Measurements from ENCODE around the gene CD44.

CD44 gene

DNA sequence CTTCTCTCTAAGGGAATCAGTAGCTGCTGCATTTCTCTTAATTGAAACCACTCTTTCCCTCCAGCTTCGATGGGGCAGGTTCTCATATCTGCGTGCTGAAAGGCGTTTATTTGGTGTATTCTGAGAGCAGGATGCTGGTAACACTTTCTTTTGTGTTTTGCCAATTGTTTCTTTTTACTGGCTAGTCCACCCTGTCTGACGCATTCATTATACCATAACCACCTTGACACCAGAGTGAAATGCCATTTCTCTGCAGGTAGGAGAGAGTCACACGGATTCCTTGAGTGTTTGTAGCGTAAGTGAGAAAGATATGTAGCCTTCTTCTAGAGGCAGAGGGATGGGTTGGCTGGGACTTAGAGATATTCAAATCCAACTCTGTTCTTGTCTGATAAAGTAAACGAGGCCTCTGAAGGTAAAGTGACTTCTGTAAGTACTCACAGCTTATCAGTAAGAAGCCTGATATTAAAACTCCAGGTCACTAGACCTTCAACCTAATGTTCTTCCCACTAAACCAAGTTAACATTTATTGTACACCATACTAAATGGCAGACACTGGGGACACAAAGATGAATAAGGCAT, 21.4 kb downstream of the CD44 start:
- no peak for DNase-seq

DNA sequence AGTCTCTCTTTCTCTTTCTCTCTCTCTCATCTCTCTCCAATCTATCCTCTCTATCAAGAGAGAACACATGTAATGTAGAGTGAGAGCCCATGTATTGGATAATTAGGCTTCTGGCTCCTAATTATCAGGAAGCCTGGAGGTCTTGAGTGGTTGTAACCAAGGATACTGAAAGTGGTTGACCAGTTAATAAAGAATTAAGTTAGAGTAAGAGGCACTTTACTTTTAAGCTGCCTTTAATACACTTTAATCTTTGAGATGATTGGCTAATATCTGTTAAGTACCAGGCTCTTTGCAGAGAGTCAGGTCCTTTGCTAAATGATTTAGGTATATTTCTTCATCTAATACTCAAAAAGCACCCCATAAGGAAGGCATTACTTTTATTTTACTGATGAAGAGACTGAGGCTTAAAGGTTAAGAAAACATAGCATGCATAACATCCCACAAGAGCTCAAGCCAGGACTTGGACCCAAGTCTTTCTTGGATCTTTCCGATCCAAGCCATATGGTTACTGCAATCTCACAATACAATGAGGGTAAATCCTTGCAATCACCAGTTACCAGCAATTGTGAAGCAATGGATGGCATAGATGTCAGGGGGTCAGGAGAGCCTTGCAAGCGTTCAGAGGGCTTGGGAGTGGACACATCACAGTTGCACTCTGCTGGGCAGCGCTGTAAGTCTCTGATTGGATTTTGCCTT, 22.1 kb downstream of the CD44 start:
- DNase-seq = no peak

GRCh38 chr11:35162745-35163144, 23.8 kb downstream of the CD44 start:
- no peak for DNase-seq

- no peak for DNase-seq
Observed at GRCh38 chr11:35163209-35163608, 24.2 kb downstream of the CD44 start.

DNA sequence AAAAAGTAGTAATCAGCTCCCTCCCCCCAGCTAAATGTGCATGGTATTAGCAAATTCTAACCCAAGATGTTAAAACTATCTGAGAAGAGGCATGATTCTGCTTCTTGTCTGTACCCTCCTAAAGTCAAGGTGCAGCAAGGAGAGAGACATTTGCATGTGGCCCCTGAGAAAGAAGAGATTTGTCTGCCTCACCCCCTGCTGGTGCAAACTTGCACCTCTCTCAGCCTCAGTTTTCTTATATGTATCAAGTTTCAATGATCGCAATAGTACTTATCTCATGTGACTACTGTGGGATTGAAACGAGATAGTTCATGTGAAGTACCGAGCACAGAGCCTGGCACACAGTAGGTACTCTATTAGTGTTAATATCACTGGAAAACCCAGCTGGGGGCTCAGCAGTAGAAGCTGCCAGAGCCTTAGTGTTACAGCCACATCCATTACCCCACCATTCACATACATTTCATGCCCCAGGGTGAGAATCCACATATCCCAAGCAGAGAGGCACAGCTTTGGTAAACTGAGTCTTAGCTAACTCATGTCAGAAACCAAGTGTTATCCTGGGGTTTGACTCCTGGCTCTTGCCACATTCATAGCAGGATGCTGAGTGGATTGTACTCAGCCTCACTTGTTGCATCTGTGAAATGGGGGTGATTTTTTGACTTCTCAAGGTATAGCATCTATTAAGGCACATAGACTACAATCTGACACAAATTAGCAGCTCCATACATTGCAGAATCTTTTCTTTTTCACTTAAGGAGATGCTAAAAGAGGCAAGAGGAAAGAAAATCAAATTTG, 24.9 kb downstream of the CD44 start:
- no peak for DNase-seq

GRCh38 chr11:35165030-35165422, 26.1 kb downstream of the CD44 start:
- DNase-seq = peak; percentile 71

GRCh38 chr11:35165423-35166368, 26.7 kb downstream of the CD44 start:
- peak; percentile 80 for DNase-seq

DNA sequence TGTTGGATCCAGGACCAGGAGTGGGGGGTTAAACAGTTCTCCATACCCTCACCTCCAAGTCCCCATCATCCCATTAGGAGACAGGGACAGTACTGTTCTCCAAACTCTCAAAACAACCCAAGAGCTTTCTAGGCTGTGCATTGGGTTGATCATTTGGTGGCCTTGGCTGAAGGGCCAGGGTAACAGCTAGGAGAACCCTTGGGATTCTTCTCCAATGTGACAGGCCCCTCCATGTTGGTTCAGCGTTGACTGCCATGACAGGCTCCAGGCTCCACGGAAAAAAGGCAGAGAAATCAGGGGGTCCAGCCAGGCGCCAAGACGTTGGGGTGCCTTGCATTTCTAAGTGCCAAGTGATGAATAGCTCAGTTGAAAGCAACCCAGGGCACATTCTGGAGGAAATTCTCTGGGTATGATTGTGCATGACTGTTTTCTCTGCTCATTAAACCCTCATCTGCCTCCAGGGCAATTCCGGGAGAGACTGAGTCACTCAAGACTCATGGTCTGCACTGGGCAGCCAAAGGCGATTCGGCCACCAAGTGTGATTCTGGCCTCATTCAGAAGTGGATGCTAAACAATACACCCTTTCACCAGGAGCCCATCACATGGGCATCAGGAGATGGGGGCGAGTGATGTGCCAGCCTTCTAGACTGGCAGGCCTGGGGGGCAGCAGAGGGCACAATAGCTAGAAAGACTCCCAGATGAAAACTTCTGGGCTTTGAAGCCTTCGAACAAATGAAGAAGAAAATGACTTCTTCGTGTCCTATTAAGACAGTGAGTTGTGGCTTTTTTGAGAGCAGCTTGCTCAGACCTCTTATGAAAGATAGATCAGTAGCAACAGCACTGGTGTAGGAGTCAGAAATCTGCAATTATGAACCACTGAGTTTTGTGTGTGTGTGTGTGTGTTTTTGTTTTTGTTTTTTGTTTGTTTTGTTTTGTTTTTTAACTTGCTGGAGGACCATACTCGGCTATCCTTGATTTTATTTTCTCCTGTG, 27.7 kb downstream of the CD44 start:
- DNase-seq = peak; percentile 85

DNA sequence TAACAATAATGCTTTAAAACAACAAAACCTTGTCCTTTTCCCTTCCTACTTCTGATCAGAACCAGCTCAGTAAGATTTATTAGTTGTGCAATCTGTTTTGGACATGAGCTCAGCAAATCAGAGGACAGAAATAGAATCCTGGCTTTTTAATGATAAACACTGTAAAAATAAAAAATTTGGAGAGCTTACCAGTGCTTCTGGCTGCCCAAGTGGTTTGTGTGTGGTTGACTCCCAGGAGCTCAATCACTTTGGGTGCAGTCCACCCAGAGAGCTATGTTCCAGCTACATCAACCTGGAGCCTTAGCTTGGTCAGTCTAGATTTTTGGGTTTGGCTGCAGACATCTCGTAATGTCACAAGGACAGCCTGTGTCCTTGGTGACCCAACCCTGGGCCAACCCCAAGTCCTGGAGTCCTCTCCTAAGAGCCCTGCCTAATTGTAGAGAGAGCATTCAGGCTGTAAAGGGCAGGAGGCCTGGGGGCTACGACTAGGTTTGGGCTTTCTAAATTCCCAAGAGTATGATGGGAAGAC, 28.5 kb downstream of the CD44 start:
- no peak for DNase-seq

DNA sequence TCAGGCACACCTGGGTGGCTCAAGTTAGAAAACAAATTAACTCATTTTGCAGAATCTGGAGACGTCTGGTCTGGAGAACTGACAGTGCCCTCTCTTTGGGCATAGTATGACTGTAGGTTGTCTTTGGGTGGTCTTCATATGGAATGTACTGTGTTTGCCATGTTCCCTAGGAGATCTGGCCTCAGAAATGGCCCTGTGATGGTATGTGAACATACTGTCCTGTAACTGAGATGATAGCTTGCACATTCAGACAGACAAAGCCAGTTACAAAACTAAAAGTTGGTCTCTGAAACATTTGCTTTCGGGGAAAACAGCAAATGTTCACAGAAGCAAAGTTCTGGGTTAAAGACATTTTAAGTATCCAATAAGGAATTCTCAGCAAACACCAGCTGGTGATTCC, 29.7 kb downstream of the CD44 start:
- no peak for DNase-seq

- DNase-seq = no peak
Observed at GRCh38 chr11:35169112-35169511, 30.1 kb downstream of the CD44 start.

- no peak for DNase-seq
Observed at GRCh38 chr11:35169754-35170153, 30.8 kb downstream of the CD44 start.

DNA sequence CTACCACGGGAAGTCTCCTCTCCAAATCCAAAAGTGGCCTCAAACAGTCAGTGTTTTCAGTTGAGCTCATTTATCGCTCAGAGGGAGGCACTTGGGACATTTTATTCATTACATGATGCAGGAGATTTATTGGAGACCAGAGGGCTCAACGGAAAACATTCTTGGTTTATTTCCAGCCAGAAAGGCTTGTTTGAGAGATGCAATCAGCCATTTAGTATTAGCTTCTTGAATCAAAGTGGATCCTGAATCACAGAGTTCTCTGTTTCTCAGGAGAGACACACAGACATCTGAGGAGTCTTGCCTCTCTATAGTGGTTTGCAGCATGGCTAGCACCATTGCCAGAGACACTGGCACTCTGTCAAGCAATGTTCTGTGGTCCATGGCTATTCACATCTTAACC, 31.5 kb downstream of the CD44 start:
- DNase-seq = peak; percentile 73

GRCh38 chr11:35171226-35171625, 32.3 kb downstream of the CD44 start:
- no peak for DNase-seq

DNA sequence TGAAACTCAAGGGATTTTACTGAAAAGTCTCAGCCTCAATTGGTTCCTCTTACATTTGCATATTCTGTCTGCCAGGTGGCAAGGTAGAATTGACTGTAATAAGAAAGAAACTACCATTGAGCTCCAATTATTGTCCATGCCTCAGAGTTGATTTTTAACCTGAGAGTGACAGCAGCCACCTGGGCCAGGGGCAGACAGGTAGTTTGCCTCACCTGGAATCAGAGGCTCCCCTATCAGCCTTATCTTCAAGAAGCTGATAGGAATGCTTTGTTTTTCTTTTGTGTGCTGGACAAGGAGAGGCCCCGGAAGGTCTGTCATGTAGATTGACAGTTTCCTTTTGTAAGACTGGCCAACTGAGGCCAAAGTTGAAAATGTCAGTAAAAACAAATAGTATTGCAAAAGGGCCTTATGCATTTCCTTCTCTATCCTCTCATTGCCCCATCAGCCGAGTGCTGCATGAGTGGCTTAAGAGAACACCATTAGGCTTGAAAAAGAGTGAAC, 34.1 kb downstream of the CD44 start:
- no peak for DNase-seq

GRCh38 chr11:35173616-35174566, 34.9 kb downstream of the CD44 start:
- no peak for DNase-seq

GRCh38 chr11:35174666-35175065, 35.7 kb downstream of the CD44 start:
- peak; percentile 75 for DNase-seq

GRCh38 chr11:35177370-35177769, 38.4 kb downstream of the CD44 start:
- peak; percentile 57 for DNase-seq

DNA sequence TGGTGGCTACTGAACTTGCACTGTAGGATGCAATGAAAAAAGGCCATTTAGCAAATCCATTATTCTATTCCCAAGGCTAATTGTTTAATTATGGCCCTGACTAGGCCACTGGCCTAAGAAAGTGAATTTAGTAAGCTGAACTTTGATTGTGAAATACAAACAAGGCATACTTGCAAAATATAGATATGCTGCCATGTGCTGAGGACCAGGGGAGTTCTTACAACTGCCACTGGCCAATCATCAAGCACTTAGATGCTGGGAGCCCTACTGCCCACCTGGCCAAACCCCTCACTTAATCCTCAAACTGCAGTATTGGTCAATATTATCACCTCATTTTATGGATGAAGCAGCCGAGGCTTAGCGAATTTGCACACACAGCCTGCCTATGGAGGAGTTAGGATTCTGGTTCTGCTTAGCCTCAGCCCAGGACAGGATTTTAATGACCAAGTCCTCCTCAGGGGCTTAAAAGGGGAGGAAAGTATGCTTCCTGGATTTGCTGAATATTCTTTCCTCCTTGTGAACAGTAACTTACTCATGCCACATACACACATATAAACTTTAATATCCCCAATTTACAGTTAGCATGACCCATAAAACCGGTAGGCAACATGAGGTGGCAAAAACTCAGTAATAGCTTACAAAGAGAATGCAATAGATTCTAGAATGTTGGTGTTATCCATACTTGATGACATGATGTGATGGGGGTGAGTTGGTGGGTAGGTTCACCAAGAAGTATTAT, 39.3 kb downstream of the CD44 start:
- no peak for DNase-seq
